Kidney (tissue), 14 donors: Measurements from ENCODE around the gene ZKSCAN3. TPM values are rescaled to one million over a fixed set of nuclear protein-coding genes. Genes with fewer than 3 reads are reported as not detected.

Source experiments
- DNase-seq, 5 donors: peaks; one replicate each; pipeline ENCODE4 v3.0.0-alpha.2; 2013 to 2020
- FAIRE-seq: peaks from 2 replicates; lab custom pipeline; 2012; peaks lifted over from hg19 to GRCh38; lab: Jason Lieb, UNC
- H3K27ac ChIP-seq, 2 donors: one replicate each; pipeline ENCODE4 v1.7.0; 2013; ENCODE audit warnings: low read depth in 2 of 2, low read length in 2 of 2, inconsistent platforms in 1 of 2
- H3K27me3 ChIP-seq: one replicate; pipeline ENCODE4 v1.7.1; 2013; ENCODE audit warnings: low read length, inconsistent platforms; ENCODE audit not compliant: control insufficient read depth, insufficient read depth
- H3K36me3 ChIP-seq, 3 donors: one replicate each; pipeline versions ENCODE4 v1.7.0 to v1.7.1; 2013; ENCODE audit warnings: low read length in 3 of 3, control low read depth in 1 of 3, inconsistent platforms in 1 of 3; ENCODE audit not compliant: insufficient read depth in 3 of 3, control insufficient read depth in 2 of 3
- H3K4me1 ChIP-seq, 3 donors: one replicate each; pipeline versions ENCODE4 v1.7.0 to v1.7.1; 2013; ENCODE audit warnings: low read length in 3 of 3, inconsistent platforms in 1 of 3, low read depth in 1 of 3; ENCODE audit not compliant: control insufficient read depth in 2 of 3, insufficient read depth in 2 of 3
- H3K4me3 ChIP-seq, 3 donors: one replicate each; pipeline versions ENCODE4 v1.7.0 to v1.8.1; 2013; ENCODE audit warnings: low read length in 3 of 3, control low read depth in 1 of 3, inconsistent platforms in 1 of 3
- H3K9ac ChIP-seq, 3 donors: one replicate each; pipeline versions ENCODE4 v1.7.0 to v1.7.1; 2013; ENCODE audit warnings: low read length in 3 of 3, control low read depth in 1 of 3, inconsistent platforms in 1 of 3
- H3K9me3 ChIP-seq, 3 donors: one replicate each; pipeline versions ENCODE4 v1.7.0 to v1.7.1; 2013; ENCODE audit warnings: low read length in 3 of 3, control low read depth in 1 of 3, inconsistent platforms in 1 of 3; ENCODE audit not compliant: control insufficient read depth in 2 of 3, insufficient read depth in 1 of 3
- intact Hi-C: fragments of 100-400 bp; cut with DNase I; formaldehyde crosslinking; loops from one replicate; pipeline ENCODE4 v1.11.1; 2022
- polyA plus RNA-seq: library from polyadenylated mRNA; stranded (reverse); fragments of 350-450 nt; fragmentation: Illumina TruSeq; extraction: RNeasy Lipid Tissue Mini Kit (QIAGEN cat#74804); gene quantifications from one replicate; pipeline ENCODE4 v1.2.3, GENCODE V29; 2014; ENCODE audit warnings: low read depth, low replicate concordance; ENCODE audit not compliant: insufficient read depth
- total RNA-seq: library from RNA; stranded (reverse); fragmentation: NEBNext Ultra II Directional; extraction: Animal tissue kit (Norgen Biotek cat#: 25700); gene quantifications from one replicate; pipeline ENCODE4 v1.2.1, GENCODE V29; 2021
- TF ChIP-seq, protein P1 (sequence below): IDR thresholded peaks from 3 replicates; pipeline ENCODE4 v1.5.1; 2012; ENCODE audit warnings: mild to moderate bottlenecking, moderate library complexity, borderline replicate concordance; ENCODE audit not compliant: insufficient read depth; ENCODE audit errors: extremely low read depth
- donor health status: control.
- donor health status: control.
- donor health status: control.
- donor health status: control.
- donor health status: control.
- donor health status: DM: yes; HTN: yes; CAD: no.
- donor health status: Normal renal cell carcinoma (clear cell type).

Gene ZKSCAN3
- total and polyA plus RNA-seq, 2 donors from 2014 or later, result 3.5 to 8.3 TPM

DNA sequence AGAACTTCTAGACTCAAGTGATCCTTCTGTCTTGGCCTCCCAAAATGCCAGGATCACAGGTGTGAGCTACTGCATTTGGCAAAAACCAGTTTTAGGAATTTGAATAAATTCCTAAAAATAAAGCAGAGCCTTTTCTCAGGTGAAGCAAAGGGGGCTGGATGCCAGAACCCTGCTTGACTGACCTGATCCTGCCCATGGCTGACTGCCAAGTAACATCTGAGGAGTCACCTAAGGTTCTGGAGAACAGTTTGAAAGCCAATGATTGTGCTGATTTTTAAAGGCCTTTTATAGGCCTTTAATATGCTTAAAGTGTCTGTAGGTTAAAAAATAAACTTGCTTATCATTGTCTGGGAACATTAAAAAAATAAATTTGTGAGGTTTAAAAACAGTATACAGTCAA is 63.9 kb downstream of the ZKSCAN3 start:
- no peak overlapping the region for H3K9ac ChIP-seq
- no peaks in the 10 kb centered on the region for H3K27me3 ChIP-seq
- FAIRE-seq, result no peak

More for the DNA sequence above, 63.9 kb downstream of the ZKSCAN3 start:
- intact Hi-C loops, result no loop called here
- Histone ChIP-seq H3K9me3 (no peaks in the 10 kb centered on the region), H3K36me3 (no peaks in the 10 kb centered on the region), H3K4me3 (no peak overlapping the region), H3K27ac (no peak overlapping the region), H3K4me1 (no peaks in the 10 kb centered on the region)
- no peak for DNase-seq
- TF ChIP-seq, protein P1, sequence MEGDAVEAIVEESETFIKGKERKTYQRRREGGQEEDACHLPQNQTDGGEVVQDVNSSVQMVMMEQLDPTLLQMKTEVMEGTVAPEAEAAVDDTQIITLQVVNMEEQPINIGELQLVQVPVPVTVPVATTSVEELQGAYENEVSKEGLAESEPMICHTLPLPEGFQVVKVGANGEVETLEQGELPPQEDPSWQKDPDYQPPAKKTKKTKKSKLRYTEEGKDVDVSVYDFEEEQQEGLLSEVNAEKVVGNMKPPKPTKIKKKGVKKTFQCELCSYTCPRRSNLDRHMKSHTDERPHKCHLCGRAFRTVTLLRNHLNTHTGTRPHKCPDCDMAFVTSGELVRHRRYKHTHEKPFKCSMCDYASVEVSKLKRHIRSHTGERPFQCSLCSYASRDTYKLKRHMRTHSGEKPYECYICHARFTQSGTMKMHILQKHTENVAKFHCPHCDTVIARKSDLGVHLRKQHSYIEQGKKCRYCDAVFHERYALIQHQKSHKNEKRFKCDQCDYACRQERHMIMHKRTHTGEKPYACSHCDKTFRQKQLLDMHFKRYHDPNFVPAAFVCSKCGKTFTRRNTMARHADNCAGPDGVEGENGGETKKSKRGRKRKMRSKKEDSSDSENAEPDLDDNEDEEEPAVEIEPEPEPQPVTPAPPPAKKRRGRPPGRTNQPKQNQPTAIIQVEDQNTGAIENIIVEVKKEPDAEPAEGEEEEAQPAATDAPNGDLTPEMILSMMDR, result no peak

Other genes starting within 250 kb of the ZKSCAN3 start
- 6.1 TPM for gene ZSCAN16, start 225.3 kb upstream of the ZKSCAN3 start, total RNA-seq
- gene ZSCAN16, start 225.3 kb upstream of the ZKSCAN3 start, polyA plus RNA-seq, result 6.8 TPM
- gene ZKSCAN8, start 208.1 kb upstream of the ZKSCAN3 start, total RNA-seq, result 26.4 TPM
- 3.5 TPM for gene ZKSCAN8, start 208.1 kb upstream of the ZKSCAN3 start, polyA plus RNA-seq
- gene ZSCAN9, start 124.7 kb upstream of the ZKSCAN3 start, total RNA-seq, result 15.6 TPM
- 8.1 TPM for gene ZSCAN9, start 124.7 kb upstream of the ZKSCAN3 start, polyA plus RNA-seq
- 7.4 TPM for gene ZKSCAN4, start 97.7 kb upstream of the ZKSCAN3 start, total RNA-seq
- gene ZKSCAN4, start 97.7 kb upstream of the ZKSCAN3 start, polyA plus RNA-seq, result 3.9 TPM
- 1.2 TPM for gene NKAPL, start 90.7 kb upstream of the ZKSCAN3 start, total RNA-seq
- 1.7 TPM for gene NKAPL, start 90.7 kb upstream of the ZKSCAN3 start, polyA plus RNA-seq
- 17.2 TPM for gene ZSCAN26, start 82.8 kb upstream of the ZKSCAN3 start, total RNA-seq
- gene ZSCAN26, start 82.8 kb upstream of the ZKSCAN3 start, polyA plus RNA-seq, result 11.8 TPM
- 3.0 TPM for gene PGBD1, start 68.4 kb upstream of the ZKSCAN3 start, total RNA-seq
- 3.1 TPM for gene PGBD1, start 68.4 kb upstream of the ZKSCAN3 start, polyA plus RNA-seq
- gene ZSCAN31, start 13.8 kb upstream of the ZKSCAN3 start, total RNA-seq, result 6.3 TPM
- gene ZSCAN31, start 13.8 kb upstream of the ZKSCAN3 start, polyA plus RNA-seq, result 4.1 TPM
- gene ZSCAN12, start 49.8 kb downstream of the ZKSCAN3 start, total RNA-seq, result 7.9 TPM
- 1.3 TPM for gene ZSCAN12, start 49.8 kb downstream of the ZKSCAN3 start, polyA plus RNA-seq
- gene ZSCAN23, start 93.5 kb downstream of the ZKSCAN3 start, total RNA-seq, result 5.5 TPM
- gene ZSCAN23, start 93.5 kb downstream of the ZKSCAN3 start, polyA plus RNA-seq, result 0.49 TPM
- gene GPX6, start 165.8 kb downstream of the ZKSCAN3 start, total RNA-seq, result not detected
- not detected for gene GPX6, start 165.8 kb downstream of the ZKSCAN3 start, polyA plus RNA-seq
- not detected for gene GPX5, start 175.9 kb downstream of the ZKSCAN3 start, total RNA-seq
- gene GPX5, start 175.9 kb downstream of the ZKSCAN3 start, polyA plus RNA-seq, result not detected